Astrocyte (in vitro differentiated cells and primary cell): ENCODE measurements around the gene ANKS1A. TPM values are rescaled to one million over a fixed set of nuclear protein-coding genes. Genes with fewer than 3 reads are reported as not detected.

Source experiments
- DNase-seq: peaks from one replicate; pipeline ENCODE4 v3.0.0-alpha.2; 2010; ENCODE audit warnings: low read depth
- FAIRE-seq: peaks from 2 replicates; lab custom pipeline; 2011; peaks lifted over from hg19 to GRCh38; lab: Jason Lieb, UNC
- H2AFZ ChIP-seq: 2 replicates; pipeline ENCODE4 v1.6.0; 2012; ENCODE audit warnings: low read depth, low read length, inconsistent platforms
- H3K27ac ChIP-seq: 2 replicates; pipeline ENCODE4 v1.5.1; 2011; ENCODE audit warnings: low read depth, low read length, inconsistent platforms
- H3K27me3 ChIP-seq: 2 replicates; pipeline ENCODE4 v1.6.0; 2011; ENCODE audit warnings: low read length, inconsistent platforms; ENCODE audit not compliant: insufficient read depth
- H3K36me3 ChIP-seq: 2 replicates; pipeline ENCODE4 v1.5.1; 2011; ENCODE audit warnings: low read length, inconsistent platforms; ENCODE audit not compliant: insufficient read depth
- H3K4me1 ChIP-seq: 2 replicates; pipeline ENCODE4 v1.5.1; 2011; ENCODE audit warnings: low read length, inconsistent platforms; ENCODE audit not compliant: insufficient read depth
- H3K4me2 ChIP-seq: 2 replicates; pipeline ENCODE4 v1.6.0; 2012; ENCODE audit warnings: low read length, inconsistent platforms
- H3K4me3 ChIP-seq: 2 replicates; pipeline ENCODE4 v1.5.1; 2011; ENCODE audit warnings: low read depth, mild to moderate bottlenecking, low read length, inconsistent platforms; ENCODE audit not compliant: insufficient read depth
- H3K79me2 ChIP-seq: 2 replicates; pipeline ENCODE4 v1.6.0; 2012; ENCODE audit warnings: mild to moderate bottlenecking, low read length, inconsistent platforms; ENCODE audit not compliant: insufficient read depth
- H3K9ac ChIP-seq: 2 replicates; pipeline ENCODE4 v1.6.0; 2012; ENCODE audit warnings: mild to moderate bottlenecking, low read length, inconsistent platforms
- H3K9me3 ChIP-seq: 2 replicates; pipeline ENCODE4 v1.5.1; 2012; ENCODE audit warnings: low read depth, mild to moderate bottlenecking, low read length, inconsistent platforms; ENCODE audit not compliant: insufficient read depth
- H4K20me1 ChIP-seq: 2 replicates; pipeline ENCODE4 v1.6.0; 2012; ENCODE audit warnings: low read length, inconsistent platforms; ENCODE audit not compliant: insufficient read depth
- H3K27ac Mint-ChIP-seq: one replicate; pipeline ENCODE4 v1.8.0; 2021; ENCODE audit warnings: mild to moderate bottlenecking, mixed read lengths; ENCODE audit not compliant: unreplicated experiment
- H3K27me3 Mint-ChIP-seq: one replicate; pipeline ENCODE4 v1.8.0; 2021; ENCODE audit warnings: low read depth, mixed read lengths; ENCODE audit not compliant: unreplicated experiment
- H3K36me3 Mint-ChIP-seq: one replicate; pipeline ENCODE4 v1.8.0; 2021; ENCODE audit warnings: low read depth, mixed read lengths; ENCODE audit not compliant: unreplicated experiment
- H3K4me1 Mint-ChIP-seq: one replicate; pipeline ENCODE4 v1.8.0; 2021; ENCODE audit warnings: low read depth, mixed read lengths; ENCODE audit not compliant: unreplicated experiment
- H3K4me3 Mint-ChIP-seq: one replicate; pipeline ENCODE4 v1.8.0; 2021; ENCODE audit warnings: mild to moderate bottlenecking, moderate library complexity, mixed read lengths; ENCODE audit not compliant: unreplicated experiment
- H3K9me3 Mint-ChIP-seq: one replicate; pipeline ENCODE4 v1.8.0; 2021; ENCODE audit warnings: mild to moderate bottlenecking, mixed read lengths; ENCODE audit not compliant: unreplicated experiment
- EZH2 ChIP-seq: IDR thresholded peaks from 2 replicates; pipeline ENCODE4 v1.6.1; 2012; ENCODE audit warnings: mild to moderate bottlenecking, low read length, inconsistent platforms; ENCODE audit not compliant: insufficient read depth
- total RNA-seq: library from RNA; stranded (reverse); gene quantifications from 2 replicates; pipeline ENCODE4 v1.2.1, GENCODE V29; 2021
- TF ChIP-seq, protein P1 (sequence below): IDR thresholded peaks from 2 replicates; pipeline ENCODE4 v1.5.1; 2011; ENCODE audit warnings: low read depth, mild to moderate bottlenecking, inconsistent platforms, low read length, moderate library complexity; ENCODE audit not compliant: insufficient read depth

ANKS1A gene
- total RNA-seq, 1 donor from 2014 or later, result 18.0 TPM

DNA sequence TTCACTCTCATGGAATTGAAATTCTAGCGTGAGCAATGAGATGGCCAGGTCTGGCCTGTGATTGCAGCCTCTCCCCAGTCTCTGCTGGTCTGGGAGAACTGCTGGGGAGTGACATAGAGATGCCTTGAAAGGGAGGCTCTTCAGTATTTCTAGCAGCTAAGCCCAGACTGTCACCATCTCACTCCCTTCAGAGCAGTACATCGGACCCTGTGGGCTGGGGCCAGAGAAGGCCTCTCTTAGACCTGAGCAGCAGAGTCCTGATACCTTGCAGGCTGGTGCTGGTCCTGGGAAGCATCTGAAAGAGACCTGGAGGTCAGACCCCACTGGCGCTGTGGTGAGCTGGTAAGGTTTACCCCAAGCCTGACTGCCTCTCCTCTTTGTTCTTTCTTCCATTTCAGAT lies 164.6 kb downstream of the ANKS1A start:
- H2AFZ ChIP-seq, result no peak overlapping the region
- H3K79me2 ChIP-seq, result no peaks in the 10 kb centered on the region
- no peaks in the 10 kb centered on the region for H3K27me3 ChIP-seq
- no peak overlapping the region for H3K4me3 ChIP-seq
- H3K27ac ChIP-seq, result peak overlapping the region; percentile 36
- peaks cover 31% of the 10 kb centered on the region for H3K4me1 ChIP-seq
- H3K27ac Mint-ChIP-seq, result no peak overlapping the region
- H3K36me3 Mint-ChIP-seq, result peaks cover 15% of the 10 kb centered on the region
- no peak overlapping the region for H3K4me3 Mint-ChIP-seq
- H3K9ac ChIP-seq, result peak overlapping the region; percentile 59
- H3K36me3 ChIP-seq, result no peaks in the 10 kb centered on the region
- H4K20me1 ChIP-seq, result no peaks in the 10 kb centered on the region
- no peaks in the 10 kb centered on the region for H3K27me3 Mint-ChIP-seq
- H3K9me3 ChIP-seq, result no peaks in the 10 kb centered on the region
- no peak for FAIRE-seq
- no peaks in the 10 kb centered on the region for H3K9me3 Mint-ChIP-seq
- no peak for DNase-seq
- H3K4me2 ChIP-seq, result peak overlapping the region; percentile 50
- no peak for TF ChIP-seq EZH2
- TF ChIP-seq, protein P1, sequence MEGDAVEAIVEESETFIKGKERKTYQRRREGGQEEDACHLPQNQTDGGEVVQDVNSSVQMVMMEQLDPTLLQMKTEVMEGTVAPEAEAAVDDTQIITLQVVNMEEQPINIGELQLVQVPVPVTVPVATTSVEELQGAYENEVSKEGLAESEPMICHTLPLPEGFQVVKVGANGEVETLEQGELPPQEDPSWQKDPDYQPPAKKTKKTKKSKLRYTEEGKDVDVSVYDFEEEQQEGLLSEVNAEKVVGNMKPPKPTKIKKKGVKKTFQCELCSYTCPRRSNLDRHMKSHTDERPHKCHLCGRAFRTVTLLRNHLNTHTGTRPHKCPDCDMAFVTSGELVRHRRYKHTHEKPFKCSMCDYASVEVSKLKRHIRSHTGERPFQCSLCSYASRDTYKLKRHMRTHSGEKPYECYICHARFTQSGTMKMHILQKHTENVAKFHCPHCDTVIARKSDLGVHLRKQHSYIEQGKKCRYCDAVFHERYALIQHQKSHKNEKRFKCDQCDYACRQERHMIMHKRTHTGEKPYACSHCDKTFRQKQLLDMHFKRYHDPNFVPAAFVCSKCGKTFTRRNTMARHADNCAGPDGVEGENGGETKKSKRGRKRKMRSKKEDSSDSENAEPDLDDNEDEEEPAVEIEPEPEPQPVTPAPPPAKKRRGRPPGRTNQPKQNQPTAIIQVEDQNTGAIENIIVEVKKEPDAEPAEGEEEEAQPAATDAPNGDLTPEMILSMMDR, result no peak
- peaks cover 4% of the 10 kb centered on the region for H3K4me1 Mint-ChIP-seq

DNA sequence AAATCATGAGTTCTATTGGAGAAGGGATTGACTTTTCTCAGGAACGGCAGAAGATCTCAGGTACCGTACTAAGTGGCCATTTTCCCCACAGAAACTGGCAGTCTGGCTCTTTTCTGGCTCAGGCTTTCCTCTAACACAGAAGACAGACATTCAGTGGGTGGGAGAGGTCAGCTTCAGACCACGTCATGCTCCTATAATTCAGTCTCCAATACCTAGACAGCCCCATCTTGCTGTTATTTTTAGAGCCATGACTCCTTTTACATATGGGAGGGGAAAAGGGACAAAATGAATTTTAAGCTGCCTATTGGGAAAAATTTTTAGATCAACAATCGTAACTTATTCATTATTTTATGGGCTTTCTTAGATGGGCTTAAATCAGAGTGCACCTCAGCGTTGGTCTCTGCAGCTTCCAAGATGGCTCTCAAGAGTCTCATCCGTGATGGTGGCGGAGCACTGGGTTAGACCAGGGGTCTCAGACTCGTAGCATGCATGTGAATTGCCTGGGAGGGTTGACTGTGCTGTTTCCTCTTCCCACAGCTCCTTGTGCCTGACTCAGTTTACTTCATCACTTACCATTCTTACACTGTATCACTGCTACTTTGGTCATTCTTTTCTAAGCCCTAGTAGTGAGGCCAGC lies 165.2 kb downstream of the ANKS1A start:
- no peaks in the 10 kb centered on the region for H3K79me2 ChIP-seq
- Mint-ChIP-seq H3K4me1 (peaks cover 4% of the 10 kb centered on the region), H3K36me3 (peaks cover 17% of the 10 kb centered on the region), H3K27me3 (no peaks in the 10 kb centered on the region), H3K9me3 (no peaks in the 10 kb centered on the region), H3K27ac (no peak overlapping the region), H3K4me3 (no peak overlapping the region)
- peaks cover 27% of the 10 kb centered on the region for H3K4me1 ChIP-seq
- FAIRE-seq (no peak), DNase-seq (peak; percentile 72)
- no peak overlapping the region for H2AFZ ChIP-seq
- TF ChIP-seq, protein P1, result no peak
- no peak for TF ChIP-seq EZH2
- H3K4me3 ChIP-seq, result no peak overlapping the region
- no peaks in the 10 kb centered on the region for H4K20me1 ChIP-seq
- H3K36me3 ChIP-seq, result no peaks in the 10 kb centered on the region
- no peaks in the 10 kb centered on the region for H3K27me3 ChIP-seq
- H3K27ac ChIP-seq, result peak overlapping the region; percentile 37
- H3K9ac ChIP-seq, result peak overlapping the region; percentile 59
- H3K9me3 ChIP-seq, result no peaks in the 10 kb centered on the region
- H3K4me2 ChIP-seq, result peak overlapping the region; percentile 50

DNA sequence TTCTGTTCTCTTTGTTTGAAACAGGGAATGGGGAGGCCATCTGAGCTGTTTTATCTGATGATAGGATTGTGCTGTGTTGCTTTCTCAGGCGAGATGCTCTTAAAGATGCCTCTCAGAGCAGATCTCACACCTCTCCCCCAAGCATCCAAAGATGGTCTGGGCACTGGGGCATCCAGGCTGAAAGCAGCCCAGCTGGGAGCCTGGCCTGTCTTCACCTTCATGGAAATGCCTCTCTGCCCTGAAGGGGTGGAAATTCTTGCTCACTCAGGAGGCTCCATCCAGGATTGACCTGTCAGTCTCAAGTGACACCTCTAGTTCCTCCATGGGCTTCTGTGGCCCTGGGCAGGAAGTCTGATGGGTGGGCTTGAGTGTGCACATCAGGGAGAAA lies 165.7 kb downstream of the ANKS1A start:
- Mint-ChIP-seq H3K9me3 (no peaks in the 10 kb centered on the region), H3K4me1 (peaks cover 4% of the 10 kb centered on the region), H3K4me3 (no peak overlapping the region), H3K36me3 (peaks cover 17% of the 10 kb centered on the region), H3K27me3 (no peaks in the 10 kb centered on the region), H3K27ac (no peak overlapping the region)
- DNase-seq (no peak), FAIRE-seq (no peak)
- peak overlapping the region; percentile 37 for H3K27ac ChIP-seq
- TF ChIP-seq, protein P1, result no peak
- no peak for TF ChIP-seq EZH2
- no peaks in the 10 kb centered on the region for H3K27me3 ChIP-seq
- H3K4me3 ChIP-seq, result no peak overlapping the region
- peaks cover 24% of the 10 kb centered on the region for H3K4me1 ChIP-seq
- H4K20me1 ChIP-seq, result no peaks in the 10 kb centered on the region
- H3K4me2 ChIP-seq, result no peak overlapping the region
- H3K36me3 ChIP-seq, result no peaks in the 10 kb centered on the region
- H3K9me3 ChIP-seq, result no peaks in the 10 kb centered on the region
- H3K9ac ChIP-seq, result no peak overlapping the region
- H2AFZ ChIP-seq, result no peak overlapping the region
- H3K79me2 ChIP-seq, result no peaks in the 10 kb centered on the region
